NT2/D1 (cell line): ENCODE data around the gene ZNF296.

ENCODE experiments used
- SUZ12 ChIP-seq: IDR thresholded peaks from 2 replicates; pipeline ENCODE4 v1.6.1; 2011; ENCODE audit not compliant: insufficient read length, insufficient read depth; ENCODE audit errors: extremely low read depth
- YY1 ChIP-seq: IDR thresholded peaks from 2 replicates; pipeline ENCODE4 v1.6.1; 2011; ENCODE audit not compliant: insufficient read length, insufficient read depth
- ZNF274 ChIP-seq: IDR thresholded peaks from 2 replicates; pipeline ENCODE4 v1.6.1; 2011; ENCODE audit warnings: mild to moderate bottlenecking, low read depth, low read length

GRCh38 chr19:45119582-45119981, 43.3 kb upstream of the ZNF296 start:
- TF ChIP-seq ZNF274 (no peak), YY1 (no peak), SUZ12 (no peak)
